CD14-positive monocyte (primary cell): ENCODE data around the gene SLX9. TPM values are rescaled to one million over a fixed set of nuclear protein-coding genes. Genes with fewer than 3 reads are reported as not detected.

ENCODE experiments used
- DNase-seq, 3 donors: peaks; one replicate each; pipeline ENCODE4 v3.0.0-alpha.2; 2011 to 2022
- H2AFZ ChIP-seq: 2 replicates; pipeline ENCODE4 v1.6.0; 2012; ENCODE audit warnings: mild to moderate bottlenecking, low read depth, low read length, inconsistent platforms; ENCODE audit not compliant: insufficient read depth, poor library complexity, severe bottlenecking
- H3K27ac ChIP-seq, 2 donors: 1 replicate in 1 of 2; 2 replicates in 1 of 2; pipeline ENCODE4 v1.5.1; 2012 to 2013; ENCODE audit warnings: low read length in 2 of 2, control low read depth in 1 of 2, inconsistent platforms in 1 of 2, low read depth in 1 of 2, mild to moderate bottlenecking in 1 of 2
- H3K27me3 ChIP-seq, 2 donors: one replicate each; pipeline versions ENCODE4 v1.6.0 to v1.6.1; 2011 to 2013; ENCODE audit warnings: low read length in 2 of 2; ENCODE audit not compliant: control insufficient read depth in 2 of 2, insufficient read depth in 2 of 2
- H3K36me3 ChIP-seq, 2 donors: replicated peaks in 1 of 2; 1 replicate in 1 of 2; 2 replicates in 1 of 2; pipeline versions ENCODE4 v1.5.1 to v1.6.1; 2012 to 2013; ENCODE audit warnings: low read length in 2 of 2, control low read depth in 1 of 2, inconsistent platforms in 1 of 2, mild to moderate bottlenecking in 1 of 2; ENCODE audit not compliant: insufficient read depth in 2 of 2, control insufficient read depth in 1 of 2
- H3K4me1 ChIP-seq, 2 donors: 1 replicate in 1 of 2; 2 replicates in 1 of 2; pipeline versions ENCODE4 v1.5.1 to v1.6.1; 2012 to 2013; ENCODE audit warnings: low read length in 2 of 2, control low read depth in 1 of 2, inconsistent platforms in 1 of 2, mild to moderate bottlenecking in 1 of 2, moderate library complexity in 1 of 2; ENCODE audit not compliant: insufficient read depth in 2 of 2, control insufficient read depth in 1 of 2
- H3K4me2 ChIP-seq: replicated peaks from 2 replicates; pipeline ENCODE3; 2012; ENCODE audit warnings: low read length, moderate library complexity, mild to moderate bottlenecking; ENCODE audit not compliant: poor library complexity, severe bottlenecking; ENCODE audit errors: extremely low read depth
- H3K4me3 ChIP-seq, 3 experiments: fragments of 200-600 bp in 1 of 3; sonication (generic) in 1 of 3; replicated peaks in 1 of 3; 1 replicate in 2 of 3; 2 replicates in 1 of 3; pipeline ENCODE4 v1.5.1; 2011 to 2013; ENCODE audit warnings: low read length in 3 of 3, mild to moderate bottlenecking in 3 of 3, control low read depth in 2 of 3, low read depth in 2 of 3, inconsistent platforms in 1 of 3, moderate library complexity in 1 of 3
- H3K79me2 ChIP-seq: 2 replicates; pipeline ENCODE4 v1.6.0; 2012; ENCODE audit warnings: mild to moderate bottlenecking, control low read depth, inconsistent platforms, low read length, moderate library complexity; ENCODE audit not compliant: insufficient read depth
- H3K9ac ChIP-seq: 2 replicates; pipeline ENCODE4 v1.6.0; 2017; ENCODE audit warnings: low read length, mild to moderate bottlenecking; ENCODE audit not compliant: insufficient read depth, poor library complexity, severe bottlenecking
- H3K9me3 ChIP-seq, 2 donors: replicated peaks in 1 of 2; 1 replicate in 1 of 2; 2 replicates in 1 of 2; pipeline versions ENCODE4 v1.5.1 to v1.6.1; 2012 to 2013; ENCODE audit warnings: low read length in 2 of 2, control low read depth in 1 of 2; ENCODE audit not compliant: control insufficient read depth in 1 of 2, insufficient read depth in 1 of 2
- H4K20me1 ChIP-seq: 2 replicates; pipeline ENCODE4 v1.6.0; 2012; ENCODE audit warnings: mild to moderate bottlenecking, low read length, control low read depth, moderate library complexity; ENCODE audit not compliant: insufficient read depth
- H3K27ac Mint-ChIP-seq, 7 donors: one replicate each; pipeline ENCODE4 v1.8.0; 2020; ENCODE audit warnings: mild to moderate bottlenecking in 7 of 7, mixed read lengths in 7 of 7, moderate library complexity in 6 of 7, inconsistent platforms in 2 of 7
- H3K27me3 Mint-ChIP-seq, 3 donors: one replicate each; pipeline ENCODE4 v1.8.0; 2021 to 2022; ENCODE audit warnings: low read depth in 3 of 3, mild to moderate bottlenecking in 3 of 3, mixed read lengths in 3 of 3, moderate library complexity in 3 of 3, inconsistent platforms in 1 of 3
- H3K36me3 Mint-ChIP-seq, 2 donors: one replicate each; pipeline ENCODE4 v1.8.0; 2020; ENCODE audit warnings: mixed read lengths in 2 of 2, inconsistent platforms in 1 of 2, mild to moderate bottlenecking in 1 of 2
- H3K4me1 Mint-ChIP-seq: one replicate; pipeline ENCODE4 v1.8.0; 2020; ENCODE audit warnings: mild to moderate bottlenecking, mixed read lengths
- H3K4me3 Mint-ChIP-seq, 2 donors: one replicate each; pipeline ENCODE4 v1.8.0; 2020; ENCODE audit warnings: mild to moderate bottlenecking in 2 of 2, mixed read lengths in 2 of 2, moderate library complexity in 1 of 2
- H3K9me3 Mint-ChIP-seq, 7 donors: one replicate each; pipeline ENCODE4 v1.8.0; 2020 to 2022; ENCODE audit warnings: mixed read lengths in 7 of 7, mild to moderate bottlenecking in 6 of 7, moderate library complexity in 6 of 7, inconsistent platforms in 2 of 7
- CTCF ChIP-seq: fragments of 200-600 bp; IDR thresholded peaks from one replicate; pipeline ENCODE4 v1.8.0; 2022; ENCODE audit warnings: antibody characterized with exemption, mild to moderate bottlenecking
- WGBS: methylation state at CpG from one replicate; pipeline ENCODE4 v1.1.5; 2013; ENCODE audit warnings: missing lambda C conversion rate; ENCODE audit not compliant: insufficient coverage; 5-methylcytosine and 5-hydroxymethylcytosine counted together
- intact Hi-C, 2 donors: fragments of 100-400 bp; cut with micrococcal nuclease; formaldehyde crosslinking; loops; one replicate each; pipeline versions ENCODE4 v1.15.0 to v1.15.1; 2023
- polyA plus RNA-seq, 3 donors: library from polyadenylated mRNA; depleted of rRNA in 1 of 3; unstranded in 2 of 3; stranded (reverse) in 1 of 3; fragments of 300-500 nt in 2 of 3; fragments of >200 nt in 1 of 3; fragmentation: Illumina TruSeq in 2 of 3; gene quantifications; 1 replicate in 2 of 3; 2 replicates in 1 of 3; pipeline ENCODE4 v1.2.3, GENCODE V29; 2012 to 2021

Gene SLX9
- polyA plus RNA-seq, 3 donors: 7.5 to 9.0 (median 9.0) TPM

DNA sequence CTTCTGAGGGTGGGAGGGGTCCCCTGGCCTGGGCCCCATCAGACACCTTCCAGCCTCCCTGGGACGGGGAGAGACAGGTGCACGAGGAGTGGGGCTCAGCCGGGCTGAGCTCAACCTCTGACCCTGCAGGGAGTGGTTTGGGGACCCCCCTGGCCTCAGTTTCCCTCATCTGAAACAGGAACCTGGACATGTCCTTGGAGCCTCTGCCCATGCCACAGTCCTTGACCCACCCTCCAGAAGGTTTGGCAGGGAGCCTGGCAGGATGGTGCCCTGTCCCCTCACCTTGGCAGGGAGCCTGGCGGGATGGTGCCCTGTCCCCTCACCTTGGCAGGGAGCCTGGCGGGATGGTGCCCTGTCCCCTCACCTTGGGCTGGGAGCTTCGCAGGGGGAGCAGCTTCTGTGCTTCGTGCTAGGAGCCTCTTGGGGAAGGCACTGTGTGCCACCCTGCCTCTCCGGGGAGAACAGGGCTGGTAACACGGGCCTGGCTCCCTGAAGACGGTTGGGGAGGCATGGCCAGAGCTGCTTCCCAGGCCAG, 58.3 kb downstream of the SLX9 start:
- Histone ChIP-seq H3K9me3 (no peaks in the 10 kb centered on the region), H3K4me1 (no peaks in the 10 kb centered on the region), H3K27me3 (no peaks in the 10 kb centered on the region), H3K4me2 (no peak overlapping the region), H3K27ac (no peak overlapping the region), H2AFZ (no peak overlapping the region), H3K4me3 (no peak overlapping the region), H4K20me1 (no peaks in the 10 kb centered on the region), H3K9ac (no peak overlapping the region), H3K79me2 (no peaks in the 10 kb centered on the region), H3K36me3 (no peaks in the 10 kb centered on the region)
- TF ChIP-seq CTCF: no peak
- Mint-ChIP-seq H3K4me3 (no peak overlapping the region), H3K27ac (no peak overlapping the region), H3K27me3 (peaks cover under 1 to 6% (median 5%) of the 10 kb centered on the region in 3 donors), H3K9me3 (peaks cover 0 to 1% (median 0%) of the 10 kb centered on the region in 7 donors), H3K36me3 (no peaks in the 10 kb centered on the region), H3K4me1 (no peaks in the 10 kb centered on the region)
- WGBS: 93% methylated on average over 8 of the region's 10 CpGs
- no peak for DNase-seq
- intact Hi-C loops: no loop called here

DNA sequence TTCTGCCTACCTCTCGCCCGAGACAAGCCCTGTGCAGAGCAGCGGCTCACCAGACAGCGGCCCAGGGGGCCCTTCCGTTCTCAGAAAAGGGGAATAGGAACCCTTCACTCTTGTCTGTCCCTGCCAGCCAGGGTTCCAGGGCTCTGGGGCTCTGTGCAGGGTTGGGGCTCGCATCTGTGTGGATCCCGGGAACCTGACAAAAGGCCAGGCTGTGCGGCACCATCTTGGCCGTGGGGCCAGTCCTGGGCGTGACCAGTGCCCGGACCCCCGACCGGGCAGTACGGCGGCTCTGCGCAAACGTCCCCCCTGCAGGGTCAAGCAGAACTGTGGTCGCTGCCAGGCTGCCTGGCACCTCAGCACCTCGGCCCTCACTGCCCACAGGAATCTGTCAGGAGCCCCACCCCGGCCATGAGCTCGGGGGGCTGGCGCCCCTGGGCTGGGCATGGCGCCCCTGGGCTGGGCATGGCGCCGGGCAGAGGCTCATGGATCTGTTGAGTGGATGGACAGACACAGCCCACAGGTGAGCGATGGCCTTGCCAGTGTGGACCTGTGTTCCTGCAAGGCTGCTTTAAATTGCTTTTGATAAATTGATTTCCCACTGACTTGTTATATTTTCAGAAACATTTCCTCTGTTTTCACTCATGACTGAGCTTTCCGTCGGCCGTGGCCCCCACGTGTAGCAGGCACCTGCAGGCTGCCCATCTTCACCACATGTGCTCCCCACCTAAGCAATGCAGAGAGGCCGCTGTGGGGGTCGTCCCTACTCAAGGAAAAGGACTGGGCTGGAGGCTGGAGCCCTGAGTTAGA, 59.0 kb downstream of the SLX9 start:
- no peak overlapping the region for H3K27ac Mint-ChIP-seq
- no peak overlapping the region for H3K27ac ChIP-seq
- peaks cover 0 to 6% (median 5%) of the 10 kb centered on the region in 3 donors for H3K27me3 Mint-ChIP-seq
- no peak for DNase-seq
- H3K4me3 Mint-ChIP-seq: no peak overlapping the region
- H4K20me1 ChIP-seq: no peaks in the 10 kb centered on the region
- no peak overlapping the region for H3K4me3 ChIP-seq
- no peak for TF ChIP-seq CTCF
- H3K36me3 ChIP-seq: no peaks in the 10 kb centered on the region
- H3K27me3 ChIP-seq: no peaks in the 10 kb centered on the region
- no peak overlapping the region for H2AFZ ChIP-seq
- WGBS: 77% methylated on average over 30 of the region's 32 CpGs
- H3K4me2 ChIP-seq: no peak overlapping the region
- no peaks in the 10 kb centered on the region for H3K4me1 Mint-ChIP-seq
- H3K4me1 ChIP-seq: no peaks in the 10 kb centered on the region
- no peak overlapping the region for H3K9ac ChIP-seq
- H3K79me2 ChIP-seq: no peaks in the 10 kb centered on the region
- H3K36me3 Mint-ChIP-seq: no peaks in the 10 kb centered on the region
- intact Hi-C loops: no loop called here
- H3K9me3 ChIP-seq: no peaks in the 10 kb centered on the region
- H3K9me3 Mint-ChIP-seq: peaks cover 0 to 1% (median 0%) of the 10 kb centered on the region in 7 donors
